Keratinocyte (primary cell): ENCODE results near the gene DNPEP.

ENCODE experiments used
- EZH2 ChIP-seq: IDR thresholded peaks from one replicate; pipeline ENCODE4 v1.6.1; 2012; ENCODE audit warnings: inconsistent platforms, mild to moderate bottlenecking, low read length, moderate library complexity
- TF ChIP-seq, protein P1 (sequence below), 3 experiments: IDR thresholded peaks in 1 of 3; conservative IDR thresholded peaks in 1 of 3; optimal IDR thresholded peaks in 1 of 3; 2 replicates in 2 of 3; 3 replicates in 1 of 3; pipeline versions ENCODE3 to v1.5.1; 2011; ENCODE audit warnings: low read length in 3 of 3, mild to moderate bottlenecking in 3 of 3, moderate library complexity in 2 of 3, control low read depth in 1 of 3, inconsistent platforms in 1 of 3; ENCODE audit not compliant: insufficient read depth in 2 of 3; ENCODE audit errors: extremely low read depth in 1 of 3

DNA sequence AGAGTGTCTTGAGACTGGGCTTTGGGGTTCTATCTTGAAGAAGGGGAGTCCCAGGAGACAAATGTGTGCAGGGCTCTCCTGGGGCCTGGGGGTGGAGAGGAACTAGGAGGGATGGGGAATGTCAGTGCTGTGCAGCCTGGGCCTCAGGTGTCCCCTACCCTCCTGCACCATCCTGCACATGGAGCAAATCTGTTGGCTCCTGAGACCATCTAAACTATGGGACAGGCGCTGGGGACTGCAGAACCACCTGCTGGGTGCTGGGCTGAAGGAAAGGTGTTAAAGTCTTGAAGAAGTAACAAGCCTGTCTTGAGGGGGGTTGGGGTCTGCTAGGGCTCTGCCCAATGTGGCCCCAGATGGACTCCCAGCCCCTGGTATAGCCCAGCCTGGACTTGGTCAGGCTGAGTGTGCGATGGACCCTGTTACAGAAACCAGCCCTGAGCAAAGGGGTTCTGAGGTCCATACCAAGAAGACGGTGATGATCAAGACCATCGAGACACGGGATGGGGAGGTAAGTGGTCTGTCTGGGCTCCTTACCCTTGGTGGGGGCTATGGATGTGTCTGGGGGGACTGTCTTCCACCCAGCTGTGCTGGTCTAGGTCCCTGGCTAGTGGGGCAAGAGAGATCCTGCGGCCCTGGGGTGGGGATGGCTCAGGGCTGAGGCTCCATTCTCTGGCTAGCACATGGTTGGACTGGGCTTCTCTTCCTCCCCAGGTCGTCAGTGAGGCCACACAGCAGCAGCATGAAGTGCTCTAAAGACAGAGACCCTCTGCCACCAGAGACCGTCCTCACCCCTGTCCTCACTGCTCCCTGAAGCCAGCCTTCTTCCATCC, 37.7 kb upstream of the DNPEP start:
- TF ChIP-seq, protein P1, sequence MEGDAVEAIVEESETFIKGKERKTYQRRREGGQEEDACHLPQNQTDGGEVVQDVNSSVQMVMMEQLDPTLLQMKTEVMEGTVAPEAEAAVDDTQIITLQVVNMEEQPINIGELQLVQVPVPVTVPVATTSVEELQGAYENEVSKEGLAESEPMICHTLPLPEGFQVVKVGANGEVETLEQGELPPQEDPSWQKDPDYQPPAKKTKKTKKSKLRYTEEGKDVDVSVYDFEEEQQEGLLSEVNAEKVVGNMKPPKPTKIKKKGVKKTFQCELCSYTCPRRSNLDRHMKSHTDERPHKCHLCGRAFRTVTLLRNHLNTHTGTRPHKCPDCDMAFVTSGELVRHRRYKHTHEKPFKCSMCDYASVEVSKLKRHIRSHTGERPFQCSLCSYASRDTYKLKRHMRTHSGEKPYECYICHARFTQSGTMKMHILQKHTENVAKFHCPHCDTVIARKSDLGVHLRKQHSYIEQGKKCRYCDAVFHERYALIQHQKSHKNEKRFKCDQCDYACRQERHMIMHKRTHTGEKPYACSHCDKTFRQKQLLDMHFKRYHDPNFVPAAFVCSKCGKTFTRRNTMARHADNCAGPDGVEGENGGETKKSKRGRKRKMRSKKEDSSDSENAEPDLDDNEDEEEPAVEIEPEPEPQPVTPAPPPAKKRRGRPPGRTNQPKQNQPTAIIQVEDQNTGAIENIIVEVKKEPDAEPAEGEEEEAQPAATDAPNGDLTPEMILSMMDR (optimal IDR thresholded peaks at IDR 0.05 in 1 of 3, IDR thresholded peaks at IDR 0.05 in 1 of 3, conservative IDR thresholded peaks at IDR 0.05 in 1 of 3; ENCODE audit: extremely low read depth in 1 of 3, insufficient read depth in 2 of 3, low read length in 3 of 3): no peak
- no peak for TF ChIP-seq EZH2
